ENCODE data around the gene NAA60. TPM values are rescaled to one million over a fixed set of nuclear protein-coding genes. Genes with fewer than 3 reads are reported as not detected.

NAA60 gene
- 36.5 TPM for polyA plus RNA-seq

- Mint-ChIP-seq H3K4me3 (peak within 1 kb of the TSS; percentile 96 to 99 (median 98)), H3K27me3 (no peaks in the 10 kb centered on the region), H3K4me1 (peaks cover 9 to 16% (median 9%) of the 10 kb centered on the region in 3 donors), H3K9me3 (peaks cover 3 to 13% (median 9%) of the 10 kb centered on the region in 3 donors), H3K27ac (peak within 1 kb of the TSS; percentile 88 to 97 (median 93)), H3K36me3 (peaks cover 8% of the 10 kb centered on the region)
These were observed at the start of gene NAA60, which contains the start of gene ZNF597 for GRCh38 chr16:3443108-3444031. TSS of gene NAA60 (plus strand) at chr16:3443680. CDS start at chr16:3476228, 32,548 bp downstream. TSS of gene ZNF597 (minus strand) at chr16:3443504. CDS start at chr16:3443153, 351 bp downstream.

- Mint-ChIP-seq H3K27me3 (no peaks in the 10 kb centered on the region), H3K4me1 (peaks cover 25 to 40% (median 28%) of the 10 kb centered on the region in 3 donors), H3K9me3 (peaks cover 5 to 9% (median 6%) of the 10 kb centered on the region in 3 donors), H3K27ac (peak overlapping the region; percentile 52 to 91 (median 63)), H3K4me3 (peak overlapping the region; percentile 91 to 96 (median 94)), H3K36me3 (peaks cover 31% of the 10 kb centered on the region)
These were observed 43.1 kb upstream of the NAA60 start for GRCh38 chr16:3400446-3400778.

- H3K27me3 Mint-ChIP-seq: no peaks in the 10 kb centered on the region
- H3K9me3 Mint-ChIP-seq: peaks cover 7 to 8% (median 8%) of the 10 kb centered on the region in 3 donors
- H3K36me3 Mint-ChIP-seq: peaks cover 28% of the 10 kb centered on the region
- peak within 1 kb of the TSS; percentile 52 to 91 (median 63) for H3K27ac Mint-ChIP-seq
- peak within 1 kb of the TSS; percentile 91 to 96 (median 94) for H3K4me3 Mint-ChIP-seq
- H3K4me1 Mint-ChIP-seq: peaks cover 24 to 38% (median 28%) of the 10 kb centered on the region in 3 donors
These were observed 42.4 kb upstream of the NAA60 start, which contains the start of the genes ZNF174 and ZSCAN32 for GRCh38 chr16:3400779-3401688. TSS of gene ZNF174 (plus strand) at chr16:3401215. CDS start at chr16:3402005, 790 bp downstream. TSS of gene ZSCAN32 (minus strand) at chr16:3401004. CDS start at chr16:3397557, 3,447 bp downstream.

GRCh38 chr16:3401719-3402397, 41.6 kb upstream of the NAA60 start:
- Mint-ChIP-seq H3K9me3 (peaks cover 6 to 14% (median 12%) of the 10 kb centered on the region in 3 donors), H3K27me3 (no peaks in the 10 kb centered on the region), H3K4me1 (peaks cover 21 to 31% (median 21%) of the 10 kb centered on the region in 3 donors), H3K4me3 (peak overlapping the region; percentile 91 to 96 (median 94)), H3K27ac (peak overlapping the region in 1 of 3 donors; percentile 52), H3K36me3 (peaks cover 28% of the 10 kb centered on the region)

GRCh38 chr16:3408561-3409197, 34.8 kb upstream of the NAA60 start:
- peak overlapping the region in 1 of 3 donors; percentile 46 for H3K27ac Mint-ChIP-seq
- H3K36me3 Mint-ChIP-seq: peaks cover 33% of the 10 kb centered on the region
- peak overlapping the region in 2 of 4 donors; percentile 5 to 43 for H3K4me3 Mint-ChIP-seq
- H3K9me3 Mint-ChIP-seq: peaks cover 12 to 33% (median 18%) of the 10 kb centered on the region in 3 donors
- H3K4me1 Mint-ChIP-seq: peaks cover 0 to under 1% (median 0%) of the 10 kb centered on the region in 3 donors
- no peaks in the 10 kb centered on the region for H3K27me3 Mint-ChIP-seq

GRCh38 chr16:3413730-3414379, 29.6 kb upstream of the NAA60 start:
- Mint-ChIP-seq H3K27ac (no peak overlapping the region), H3K36me3 (peaks cover 9% of the 10 kb centered on the region), H3K27me3 (peaks cover 1% of the 10 kb centered on the region), H3K4me3 (no peak overlapping the region), H3K9me3 (peaks cover 11 to 31% (median 20%) of the 10 kb centered on the region in 3 donors), H3K4me1 (no peaks in the 10 kb centered on the region)

DNA sequence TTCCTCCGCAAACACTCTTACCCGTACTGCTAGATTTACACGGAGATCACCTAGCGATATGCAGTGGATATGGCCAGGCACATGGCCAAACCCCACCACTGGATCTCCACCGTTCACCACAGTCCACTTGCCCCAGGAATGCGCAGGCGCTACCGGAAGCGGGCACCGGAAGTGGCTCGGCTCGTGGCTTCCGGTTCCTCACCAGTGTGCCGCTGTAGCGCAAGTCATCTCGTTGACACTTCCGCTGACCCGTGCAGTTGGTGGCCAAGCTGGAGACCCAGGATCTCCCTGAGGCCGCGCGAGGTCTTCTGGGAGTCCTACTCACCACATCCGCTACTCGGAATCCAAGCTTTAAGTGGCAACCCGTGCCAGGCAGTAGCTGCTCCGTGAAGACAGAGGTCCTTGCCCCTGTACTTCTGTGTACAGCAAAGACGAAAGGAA, 11.7 kb upstream of the NAA60 start:
- peaks cover 0 to 9% (median 2%) of the 10 kb centered on the region in 3 donors for H3K9me3 Mint-ChIP-seq
- H3K27me3 Mint-ChIP-seq: no peaks in the 10 kb centered on the region
- H3K36me3 Mint-ChIP-seq: peaks cover 9% of the 10 kb centered on the region
- H3K27ac Mint-ChIP-seq: peak overlapping the region in 1 of 3 donors; percentile 73
- peaks cover 0 to 2% (median 2%) of the 10 kb centered on the region in 3 donors for H3K4me1 Mint-ChIP-seq
- peak overlapping the region in 3 of 4 donors; percentile 69 to 85 (median 85) for H3K4me3 Mint-ChIP-seq

DNA sequence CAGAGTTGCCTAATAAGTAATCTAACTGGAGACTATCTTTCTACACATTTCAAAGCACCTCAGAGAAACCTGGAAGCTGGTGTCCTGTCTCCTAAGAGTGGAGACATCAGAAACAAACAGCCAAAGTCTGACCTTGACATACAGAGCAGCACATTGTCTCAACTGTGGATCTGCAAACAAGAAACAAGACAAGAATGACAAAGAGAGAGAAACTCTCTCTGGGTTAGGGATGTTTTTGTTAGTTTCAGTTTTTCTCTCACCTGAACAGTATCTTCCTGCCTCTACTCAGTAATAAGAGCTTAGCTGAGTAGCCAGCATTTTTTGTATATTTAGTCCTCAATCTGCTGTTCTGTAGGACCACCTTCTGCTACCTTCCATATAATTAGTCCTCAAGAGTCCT, 9.1 kb upstream of the NAA60 start:
- peaks cover 9% of the 10 kb centered on the region for H3K36me3 Mint-ChIP-seq
- no peak overlapping the region for H3K4me3 Mint-ChIP-seq

GRCh38 chr16:3439637-3440036, 3.8 kb upstream of the NAA60 start:
- H3K27ac Mint-ChIP-seq: peak overlapping the region in 1 of 3 donors; percentile 45
- peaks cover 6 to 17% (median 9%) of the 10 kb centered on the region in 3 donors for H3K4me1 Mint-ChIP-seq
- no peaks in the 10 kb centered on the region for H3K27me3 Mint-ChIP-seq
- peak overlapping the region in 1 of 4 donors; percentile 3 for H3K4me3 Mint-ChIP-seq
- H3K9me3 Mint-ChIP-seq: peaks cover 3 to 10% (median 9%) of the 10 kb centered on the region in 3 donors
- H3K36me3 Mint-ChIP-seq: peaks cover 8% of the 10 kb centered on the region

More for the DNA sequence above, 9.1 kb upstream of the NAA60 start:
- H3K4me1 Mint-ChIP-seq: peaks cover 0 to 2% (median 2%) of the 10 kb centered on the region in 3 donors
- H3K27me3 Mint-ChIP-seq: no peaks in the 10 kb centered on the region
- H3K27ac Mint-ChIP-seq: peak overlapping the region in 1 of 3 donors; percentile 55
- H3K9me3 Mint-ChIP-seq: peaks cover 0 to 10% (median 2%) of the 10 kb centered on the region in 3 donors

DNA sequence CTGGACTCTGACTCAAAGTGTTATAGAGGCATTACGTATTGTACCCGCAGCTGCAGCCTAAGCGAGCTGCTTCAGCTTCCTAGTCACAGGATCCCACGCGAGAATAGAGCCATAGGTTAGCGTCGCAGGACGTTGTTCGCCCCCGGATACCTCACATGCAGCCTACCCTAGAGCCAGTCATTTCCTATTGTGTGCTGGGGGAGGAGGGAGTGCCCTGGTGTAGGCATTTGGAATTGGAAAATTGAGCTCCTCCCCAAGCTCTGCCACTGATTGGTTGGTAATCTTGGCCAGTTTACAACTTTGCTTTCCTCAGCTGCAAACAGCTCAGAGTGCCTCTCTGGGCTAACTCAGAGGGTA, 530 bp downstream of the NAA60 start:
- Mint-ChIP-seq H3K9me3 (peaks cover 3 to 13% (median 9%) of the 10 kb centered on the region in 3 donors), H3K27me3 (no peaks in the 10 kb centered on the region), H3K4me3 (peak overlapping the region; percentile 96 to 99 (median 98)), H3K4me1 (peaks cover 9 to 16% (median 9%) of the 10 kb centered on the region in 3 donors), H3K36me3 (peaks cover 8% of the 10 kb centered on the region), H3K27ac (peak overlapping the region; percentile 88 to 97 (median 93))

- Mint-ChIP-seq H3K36me3 (no peaks in the 10 kb centered on the region), H3K27ac (peak overlapping the region in 1 of 3 donors; percentile 73), H3K4me3 (peak overlapping the region in 2 of 4 donors; percentile 55 to 79)
These were observed 10.6 kb downstream of the NAA60 start for GRCh38 chr16:3454093-3454492.

GRCh38 chr16:3454631-3455147, 11.2 kb downstream of the NAA60 start:
- peak overlapping the region in 3 of 4 donors; percentile 45 to 79 (median 55) for H3K4me3 Mint-ChIP-seq
- peaks cover 17 to 21% (median 20%) of the 10 kb centered on the region in 3 donors for H3K4me1 Mint-ChIP-seq
- no peaks in the 10 kb centered on the region for H3K9me3 Mint-ChIP-seq
- no peaks in the 10 kb centered on the region for H3K36me3 Mint-ChIP-seq
- peak overlapping the region in 1 of 3 donors; percentile 73 for H3K27ac Mint-ChIP-seq
- no peaks in the 10 kb centered on the region for H3K27me3 Mint-ChIP-seq

More at GRCh38 chr16:3454093-3454492, 10.6 kb downstream of the NAA60 start:
- Mint-ChIP-seq H3K9me3 (no peaks in the 10 kb centered on the region), H3K27me3 (no peaks in the 10 kb centered on the region), H3K4me1 (peaks cover 11 to 16% (median 14%) of the 10 kb centered on the region in 3 donors)

Data from IgD-negative memory B cell (primary cell).